GM12873 (cell line): ENCODE data around the gene WWP2.

ENCODE experiments used
- TF ChIP-seq, protein P1 (sequence below): IDR thresholded peaks from 2 replicates; pipeline ENCODE4 v1.5.1; 2012; ENCODE audit warnings: low read depth, mild to moderate bottlenecking, moderate library complexity, low read length, control low read depth; ENCODE audit not compliant: insufficient read depth; ENCODE audit errors: missing control alignments

Gene WWP2

DNA sequence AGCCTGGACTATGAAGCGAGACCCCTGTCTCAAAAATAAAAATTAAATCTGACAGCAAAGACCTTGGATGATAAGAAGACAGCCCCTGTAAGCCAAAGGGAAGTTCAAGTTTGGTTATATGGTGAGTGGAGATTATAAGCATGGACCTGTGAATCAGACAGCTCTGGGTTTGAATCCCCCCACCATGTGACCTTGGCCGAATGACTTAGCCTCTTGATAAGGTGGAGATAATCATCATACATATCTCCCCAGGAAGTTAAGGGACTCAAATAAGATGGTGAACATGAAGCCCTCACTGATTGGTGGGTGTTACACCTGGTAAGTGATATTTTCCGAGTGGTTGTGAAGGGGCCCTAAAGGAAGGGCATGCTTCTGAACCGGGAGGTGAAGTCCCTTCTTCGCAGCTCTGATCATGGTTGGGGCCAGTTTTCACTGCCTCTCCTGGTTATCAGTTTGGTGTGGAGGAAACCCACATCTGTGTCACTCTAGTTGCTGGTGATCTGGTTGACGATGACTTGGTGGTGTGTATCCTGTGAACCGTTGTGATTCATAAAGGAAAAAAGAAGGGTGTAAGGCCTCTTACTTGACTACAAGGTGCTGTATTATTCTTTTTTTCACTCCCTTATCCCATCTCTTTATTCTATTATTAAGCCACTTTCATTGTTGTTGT lies 127.3 kb downstream of the WWP2 start:
- TF ChIP-seq, protein P1, sequence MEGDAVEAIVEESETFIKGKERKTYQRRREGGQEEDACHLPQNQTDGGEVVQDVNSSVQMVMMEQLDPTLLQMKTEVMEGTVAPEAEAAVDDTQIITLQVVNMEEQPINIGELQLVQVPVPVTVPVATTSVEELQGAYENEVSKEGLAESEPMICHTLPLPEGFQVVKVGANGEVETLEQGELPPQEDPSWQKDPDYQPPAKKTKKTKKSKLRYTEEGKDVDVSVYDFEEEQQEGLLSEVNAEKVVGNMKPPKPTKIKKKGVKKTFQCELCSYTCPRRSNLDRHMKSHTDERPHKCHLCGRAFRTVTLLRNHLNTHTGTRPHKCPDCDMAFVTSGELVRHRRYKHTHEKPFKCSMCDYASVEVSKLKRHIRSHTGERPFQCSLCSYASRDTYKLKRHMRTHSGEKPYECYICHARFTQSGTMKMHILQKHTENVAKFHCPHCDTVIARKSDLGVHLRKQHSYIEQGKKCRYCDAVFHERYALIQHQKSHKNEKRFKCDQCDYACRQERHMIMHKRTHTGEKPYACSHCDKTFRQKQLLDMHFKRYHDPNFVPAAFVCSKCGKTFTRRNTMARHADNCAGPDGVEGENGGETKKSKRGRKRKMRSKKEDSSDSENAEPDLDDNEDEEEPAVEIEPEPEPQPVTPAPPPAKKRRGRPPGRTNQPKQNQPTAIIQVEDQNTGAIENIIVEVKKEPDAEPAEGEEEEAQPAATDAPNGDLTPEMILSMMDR = no peak

DNA sequence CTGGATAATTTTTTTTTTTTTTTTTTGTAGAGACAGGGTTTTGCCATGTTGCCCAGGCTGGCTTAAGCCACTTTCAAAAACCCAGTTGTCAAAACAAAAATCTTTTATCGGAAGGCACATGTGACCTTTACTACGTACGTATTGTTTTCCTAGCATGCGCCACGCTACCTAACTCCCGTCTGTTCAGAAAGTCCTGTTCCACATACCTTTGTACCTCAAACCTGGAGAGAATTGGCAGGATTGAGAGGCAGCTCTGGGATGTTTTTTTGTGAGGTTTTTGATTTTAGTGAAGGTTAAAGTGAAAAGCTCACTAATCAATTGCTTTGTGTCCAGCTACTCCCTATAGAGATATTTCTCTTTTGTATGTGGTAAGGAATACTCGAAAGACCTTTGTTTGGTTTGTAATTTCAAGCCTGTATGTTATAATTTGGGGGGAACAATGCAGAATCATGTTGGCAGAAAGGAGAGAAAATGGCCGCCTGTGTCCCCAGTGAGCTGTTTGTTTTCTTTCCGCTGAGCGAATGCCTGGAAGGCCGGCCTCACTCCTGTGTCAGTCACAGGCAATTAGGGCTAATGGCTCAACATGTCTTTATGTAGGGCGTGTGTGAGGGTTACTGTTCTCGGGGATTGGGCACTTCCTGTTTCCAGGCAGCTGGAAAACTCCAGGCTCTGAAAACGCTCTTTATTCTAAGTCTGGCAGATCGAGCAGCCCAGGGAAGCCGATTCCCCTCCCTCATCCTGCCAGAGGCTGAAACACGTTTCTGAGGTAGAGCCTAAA lies 128.2 kb downstream of the WWP2 start:
- TF ChIP-seq, protein P1 = no peak

DNA sequence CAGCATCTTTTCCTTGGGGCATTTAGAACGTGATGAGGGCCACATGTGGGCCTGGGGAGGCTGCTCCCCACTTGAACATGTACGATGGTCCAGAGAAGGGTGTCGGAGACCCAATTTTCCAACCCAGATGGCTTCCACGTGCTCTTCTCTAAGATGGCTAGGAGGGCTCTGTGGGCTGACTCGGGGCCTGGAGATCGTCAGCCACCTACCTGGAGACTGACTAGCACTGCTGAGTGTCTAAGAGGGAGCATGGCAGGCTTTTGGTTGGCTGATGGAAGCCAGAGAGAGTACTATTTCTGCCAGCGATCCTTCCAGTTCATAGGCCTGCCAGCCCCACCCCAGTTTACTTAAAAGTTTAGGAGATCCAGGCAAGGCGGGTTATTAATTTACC lies 128.8 kb downstream of the WWP2 start:
- TF ChIP-seq, protein P1 = no peak

DNA sequence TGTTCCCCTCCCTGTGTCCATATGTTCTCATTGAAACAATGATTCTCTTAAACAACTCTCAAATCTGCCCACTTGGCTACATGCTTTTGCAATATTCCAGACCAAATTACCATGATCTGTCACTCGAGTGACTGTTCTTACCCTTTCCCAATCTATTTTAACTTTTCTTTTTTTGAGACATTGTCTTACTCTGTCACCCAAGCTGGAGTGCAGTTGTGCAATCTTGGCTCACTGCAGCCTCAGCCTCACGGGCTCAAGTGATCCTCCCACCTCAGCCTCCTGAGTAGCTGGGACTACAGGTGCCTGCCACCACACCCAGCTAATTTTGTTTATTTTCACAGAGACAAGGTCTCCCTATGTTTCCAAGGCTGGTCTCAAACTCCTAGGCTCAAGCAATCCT lies 130.2 kb downstream of the WWP2 start:
- TF ChIP-seq, protein P1 = no peak

DNA sequence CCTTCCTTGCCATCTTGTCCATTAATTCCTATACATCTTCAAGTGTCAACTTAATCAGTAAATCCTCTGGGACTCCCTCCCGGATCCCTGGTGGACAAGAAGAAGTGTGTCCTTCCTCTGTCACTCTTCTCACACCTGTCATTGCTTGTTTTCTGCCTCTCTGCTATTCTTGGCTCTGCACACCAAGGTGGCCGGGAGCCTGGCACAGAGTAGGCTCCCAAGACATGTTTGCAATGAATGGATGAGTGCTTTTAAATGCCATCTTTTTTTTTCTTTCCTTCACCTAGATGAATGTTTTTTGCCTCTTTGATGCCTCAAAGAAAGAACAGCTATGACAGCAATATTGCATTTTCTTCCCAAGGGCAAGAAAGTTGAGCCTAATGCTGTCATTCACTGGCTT lies 131.0 kb downstream of the WWP2 start:
- TF ChIP-seq, protein P1 = no peak

DNA sequence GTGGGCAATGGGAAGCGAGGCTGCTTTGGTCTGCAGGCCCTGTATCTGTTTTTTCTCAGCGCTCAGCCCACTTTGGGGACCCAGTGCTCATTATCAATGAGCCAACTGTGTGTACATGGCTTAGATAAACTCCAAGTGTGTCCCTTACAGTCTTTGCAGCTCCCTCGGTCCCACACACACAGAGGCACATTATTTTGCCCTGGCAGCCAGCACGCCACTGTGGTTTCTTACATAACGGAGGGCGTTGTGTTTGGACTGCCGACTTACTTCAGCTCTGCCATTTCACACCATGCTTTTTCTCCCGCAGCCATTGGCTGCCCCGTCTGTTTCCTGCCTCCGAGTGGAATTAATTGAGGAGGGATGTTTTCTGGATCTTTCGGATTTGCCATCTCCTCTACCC lies 132.5 kb downstream of the WWP2 start:
- TF ChIP-seq, protein P1 = no peak

DNA sequence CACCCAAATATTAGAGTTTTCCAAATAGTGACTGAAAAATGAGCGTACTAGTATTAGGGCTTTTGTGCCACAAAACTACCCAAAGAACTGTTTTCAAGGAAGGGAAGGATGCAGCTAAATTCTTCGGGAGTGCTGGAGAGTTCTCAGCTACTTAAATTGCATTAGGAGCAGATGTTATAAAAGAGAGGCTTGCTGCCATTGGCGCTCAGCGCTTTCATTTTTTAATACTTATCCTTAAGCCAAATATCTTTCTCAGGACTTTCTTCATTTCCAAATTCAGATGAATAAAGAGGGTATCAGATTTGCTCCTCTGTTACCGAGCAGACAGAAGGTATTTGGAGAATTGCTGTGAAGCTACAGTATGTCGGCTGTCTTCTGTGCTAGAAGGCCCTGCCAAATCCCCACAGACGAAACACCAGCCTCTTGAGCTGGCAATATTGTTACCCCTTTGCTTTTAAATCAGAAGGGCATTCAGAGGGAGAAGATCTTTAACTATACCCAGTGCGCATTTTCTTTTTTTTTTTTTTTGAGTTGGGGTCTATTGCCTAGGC lies 141.8 kb downstream of the WWP2 start:
- TF ChIP-seq, protein P1 = no peak
